Ramos (cell line): ENCODE data around the gene CSRNP3.

ENCODE experiments used
- in situ Hi-C: fragments of 300-500 bp; cut with MboI; formaldehyde crosslinking; loops from one replicate; pipeline ENCODE4 v1.14.3; 2022; ENCODE audit warnings: low sequenced_read_pairs; ENCODE audit not compliant: unreplicated experiment

The CSRNP3 gene

GRCh38 chr2:165469417-165469816 is at the start of gene CSRNP3:
Gene CSRNP3, plus strand, starts transcription at chr2:165469698. Its CDS starts 125,368 bp downstream, at chr2:165595066.
- in situ Hi-C loops, result no loop called here

- in situ Hi-C loops, result loop anchor here (25.0 kb wide), 1 partner anchor 442 kb away; no protein-coding TSS in a partner anchor
These were observed 49.3 kb upstream of the CSRNP3 start for GRCh38 chr2:165420231-165420630.

GRCh38 chr2:165423081-165423480 is 46.4 kb upstream of the CSRNP3 start:
- in situ Hi-C loops, result loop anchor here (25.0 kb wide), 1 partner anchor 439 kb away; no protein-coding TSS in a partner anchor

- in situ Hi-C loops, result no loop called here
These were observed 43.9 kb upstream of the CSRNP3 start for GRCh38 chr2:165425556-165425955.

GRCh38 chr2:165427686-165428085 is 41.8 kb upstream of the CSRNP3 start:
- in situ Hi-C loops, result no loop called here

- in situ Hi-C loops, result no loop called here
These were observed 40.6 kb upstream of the CSRNP3 start for GRCh38 chr2:165428926-165429325.

GRCh38 chr2:165431014-165431413 is 38.5 kb upstream of the CSRNP3 start:
- in situ Hi-C loops, result no loop called here

GRCh38 chr2:165432234-165432966 is 37.1 kb upstream of the CSRNP3 start:
- in situ Hi-C loops, result no loop called here

- in situ Hi-C loops, result no loop called here
These were observed 34.5 kb upstream of the CSRNP3 start for GRCh38 chr2:165434865-165435496.

GRCh38 chr2:165435611-165436010 is 33.9 kb upstream of the CSRNP3 start:
- in situ Hi-C loops, result no loop called here

GRCh38 chr2:165436559-165436958 is 32.9 kb upstream of the CSRNP3 start:
- in situ Hi-C loops, result no loop called here

GRCh38 chr2:165440367-165440766 is 29.1 kb upstream of the CSRNP3 start:
- in situ Hi-C loops, result no loop called here

- in situ Hi-C loops, result no loop called here
These were observed 26.0 kb upstream of the CSRNP3 start for GRCh38 chr2:165443511-165443910.

GRCh38 chr2:165448406-165448805 is 21.1 kb upstream of the CSRNP3 start:
- in situ Hi-C loops, result no loop called here

- in situ Hi-C loops, result no loop called here
These were observed 19.3 kb upstream of the CSRNP3 start for GRCh38 chr2:165450156-165450555.

GRCh38 chr2:165452327-165452726 is 17.2 kb upstream of the CSRNP3 start:
- in situ Hi-C loops, result no loop called here

GRCh38 chr2:165453561-165454094 is 15.9 kb upstream of the CSRNP3 start:
- in situ Hi-C loops, result no loop called here

- in situ Hi-C loops, result no loop called here
These were observed 14.6 kb upstream of the CSRNP3 start for GRCh38 chr2:165454905-165455304.

- in situ Hi-C loops, result no loop called here
These were observed 13.5 kb upstream of the CSRNP3 start for GRCh38 chr2:165456027-165456426.

- in situ Hi-C loops, result no loop called here
These were observed 7.1 kb upstream of the CSRNP3 start for GRCh38 chr2:165462443-165462842.

- in situ Hi-C loops, result no loop called here
These were observed 3.1 kb upstream of the CSRNP3 start for GRCh38 chr2:165466386-165466785.
